NCI-H446 (cell line): ENCODE measurements around the gene CEP250.

Experiments
- DNase-seq, 2 experiments: peaks; one replicate each; lab custom pipeline; 2025; lab: John Stamatoyannopoulos, UW

Gene CEP250

DNA sequence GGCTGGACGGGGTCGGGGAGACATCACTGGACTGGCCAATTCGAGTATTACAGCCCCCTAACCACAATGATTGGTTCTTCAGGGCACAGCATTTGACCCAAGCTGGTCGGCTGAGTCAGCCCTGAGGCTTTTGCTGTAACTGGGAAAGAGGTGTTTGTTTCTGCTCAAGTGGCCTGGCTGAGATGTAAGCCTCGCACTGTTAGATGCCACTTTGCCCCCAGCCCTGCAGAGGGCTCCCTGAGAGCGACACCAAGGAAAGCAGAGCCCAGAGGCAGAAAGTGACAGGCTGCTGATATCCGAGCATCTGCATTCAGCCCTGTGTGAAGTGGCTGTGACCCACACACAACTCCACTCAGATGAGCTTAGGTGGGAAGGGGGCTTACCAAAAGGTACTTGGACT lies 105.9 kb downstream of the CEP250 start:
- peak in 1 of 2 experiments; percentile 28 for DNase-seq

DNA sequence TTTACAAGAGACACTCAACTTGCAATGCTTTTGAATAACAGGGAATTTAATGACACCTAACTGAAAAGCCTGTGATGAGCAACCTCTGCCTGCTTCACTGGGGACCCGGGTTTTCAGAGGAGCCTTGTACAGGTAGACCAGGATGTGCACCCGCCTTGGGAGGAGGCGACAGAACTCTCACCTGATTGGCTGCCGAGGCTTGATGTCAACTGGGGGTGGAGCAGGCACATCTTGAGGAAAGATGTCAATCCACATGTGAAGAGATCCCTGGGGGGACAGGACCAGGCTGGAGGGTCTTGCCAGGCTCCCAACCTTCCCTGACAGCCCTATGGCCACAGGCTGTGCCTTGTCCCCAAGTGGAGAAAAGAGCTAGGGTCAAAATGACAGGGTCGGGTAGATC lies 106.3 kb downstream of the CEP250 start:
- DNase-seq: no peak

DNA sequence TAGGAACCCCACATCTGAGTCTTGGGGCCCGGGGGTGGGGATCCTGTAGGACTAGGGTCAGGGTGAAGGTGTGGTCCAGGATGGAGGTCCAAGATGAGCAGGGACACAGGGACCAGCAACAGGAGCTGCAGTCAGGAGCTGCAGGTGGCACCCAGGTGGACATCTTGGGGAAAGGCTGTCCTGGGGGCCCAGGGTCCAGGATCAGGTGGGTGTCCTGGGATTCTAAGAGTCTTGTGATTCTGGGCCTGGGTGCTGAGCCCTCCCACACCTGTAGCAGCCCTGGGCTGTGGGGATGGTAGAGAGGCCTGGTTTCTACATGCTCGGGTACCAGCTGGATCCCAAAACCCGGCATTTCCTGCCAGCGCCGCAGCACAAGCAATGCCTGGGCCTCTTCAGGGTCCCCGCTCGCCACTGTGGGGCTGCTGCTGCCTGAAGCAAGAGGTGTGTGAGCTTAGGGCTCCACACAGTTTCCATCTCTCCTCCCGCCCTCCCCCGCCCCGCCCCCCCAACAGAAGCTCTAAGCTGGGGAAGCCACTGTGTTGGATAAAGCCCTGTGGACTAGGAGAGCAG lies 107.2 kb downstream of the CEP250 start:
- no peak for DNase-seq

DNA sequence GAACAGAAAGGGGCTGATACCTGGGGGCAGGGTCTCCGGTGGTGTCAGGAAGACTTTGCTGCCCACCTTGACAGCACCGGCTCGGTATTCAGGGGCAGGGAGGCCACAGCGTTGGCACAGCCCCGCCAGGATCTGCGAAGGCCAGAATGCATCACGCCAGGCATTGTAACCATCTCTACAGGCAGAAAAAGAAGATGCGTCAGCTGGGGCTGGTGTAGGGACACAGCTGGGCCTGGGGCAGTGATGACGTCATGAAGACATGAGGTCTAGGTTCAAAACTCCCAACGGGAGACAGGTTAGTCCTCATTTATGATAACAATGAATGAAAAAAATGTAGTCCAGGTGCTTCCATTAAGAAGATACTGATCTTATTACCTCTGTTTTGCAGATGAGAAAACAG lies 108.4 kb downstream of the CEP250 start:
- no peak for DNase-seq

DNA sequence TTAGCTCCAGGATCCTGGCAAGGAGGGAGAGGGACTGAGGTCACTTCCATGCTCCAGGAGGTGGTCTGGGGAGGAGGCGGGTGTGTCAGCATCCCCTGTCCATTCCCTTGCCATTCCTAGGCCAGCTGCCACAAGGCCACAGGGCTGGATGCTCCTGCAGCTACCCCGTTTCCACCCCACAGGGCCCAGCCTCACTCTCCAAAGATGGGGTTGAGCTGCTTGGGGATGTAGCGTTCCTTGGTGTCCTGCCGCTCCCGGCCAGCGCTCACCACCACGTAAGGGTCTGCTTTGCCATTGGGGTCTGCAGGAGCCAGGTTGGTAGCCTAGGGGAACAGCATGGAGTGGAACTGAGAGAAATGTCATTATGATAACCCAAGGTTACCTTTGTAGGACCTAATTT lies 109.5 kb downstream of the CEP250 start:
- DNase-seq: no peak

DNA sequence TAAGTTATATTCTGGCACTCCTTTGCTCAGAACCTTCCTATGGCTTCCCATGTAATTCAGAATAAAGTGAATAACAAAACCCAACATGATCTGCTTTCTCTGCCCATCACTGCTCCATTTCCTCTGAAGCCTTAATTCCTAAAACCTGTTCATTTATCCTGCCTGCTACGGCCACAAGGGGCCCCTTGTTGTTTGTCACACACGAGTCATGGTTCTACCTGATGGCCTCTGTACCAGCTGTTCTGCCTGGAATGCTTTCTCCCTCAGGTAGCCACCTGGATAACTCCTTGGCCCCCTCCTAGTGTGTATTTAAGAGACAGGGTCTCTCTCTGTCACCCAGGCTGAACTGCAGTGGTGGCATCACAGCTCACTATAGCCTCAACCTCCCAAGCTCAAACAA lies 113.2 kb downstream of the CEP250 start:
- DNase-seq: no peak
